ENCODE measurements around the gene EPHB6. TPM values are rescaled to one million over a fixed set of nuclear protein-coding genes. Genes with fewer than 3 reads are reported as not detected.

The EPHB6 gene
- polyA plus RNA-seq, 1 of the 3 experiments (the other 2 are of a cell fraction): 1.8 TPM

DNA sequence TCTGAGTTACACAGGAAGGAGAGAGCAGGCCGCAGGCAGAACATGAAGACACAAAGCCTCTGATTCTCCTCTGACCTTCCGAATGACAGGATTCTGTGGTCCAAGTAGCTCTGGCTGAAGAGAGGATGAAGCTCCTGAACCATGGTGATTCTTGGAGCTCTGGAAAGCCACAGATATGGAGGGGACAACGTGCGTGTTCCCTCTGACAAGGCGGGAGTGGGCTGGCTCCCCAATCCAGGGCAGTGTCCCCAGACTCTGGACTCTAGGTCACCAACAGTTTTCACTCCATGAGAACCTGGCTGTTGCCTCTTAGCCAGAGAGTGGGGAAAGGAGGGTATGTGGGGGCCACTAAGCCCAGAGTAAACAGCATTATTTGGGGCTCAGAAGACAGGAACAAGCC lies 38.1 kb downstream of the EPHB6 start:
- CTCF ChIA-PET: interaction anchor here (1.4 kb wide), 1 partner anchor 12 kb away, joined by 3 read pairs; no protein-coding TSS in a partner anchor

More for the DNA sequence above, 38.1 kb downstream of the EPHB6 start:
- Histone ChIP-seq H3K4me1 (ENCODE audit: control insufficient read depth in 1 of 2, insufficient read depth in 2 of 2, low read depth in 1 of 2, low read length in 1 of 2) (no peaks in the 10 kb centered on the region), H3K4me2 (no peak overlapping the region), H3K27ac (ENCODE audit: low read depth in 2 of 2, low read length in 1 of 2) (no peak overlapping the region), H3K9me2 (no peaks in the 10 kb centered on the region), H3K9ac (no peak overlapping the region), H3K4me3 (ENCODE audit: low read depth in 2 of 2, low read length in 1 of 2) (no peak overlapping the region), H3K79me2 (ENCODE audit: insufficient read depth) (no peaks in the 10 kb centered on the region), H3K36me3 (replicated peaks in 1 of 2; ENCODE audit: control insufficient read depth in 1 of 2, insufficient read depth in 2 of 2, low read length in 1 of 2) (no peaks in the 10 kb centered on the region), H2AFZ (ENCODE audit: low read depth) (no peak overlapping the region), H3K27me3 (ENCODE audit: insufficient read depth) (peaks cover 27% of the 10 kb centered on the region), H3K9me3 (no peaks in the 10 kb centered on the region), H3F3A (replicated peaks; ENCODE audit: insufficient read depth) (no peaks in the 10 kb centered on the region), H4K20me1 (ENCODE audit: insufficient read depth) (no peaks in the 10 kb centered on the region)
- TF ChIP-seq MEF2A (IDR thresholded peaks at IDR 0.05; ENCODE audit: borderline replicate concordance, low read depth) (no peak), EP300 (IDR thresholded peaks at IDR 0.05; ENCODE audit: borderline replicate concordance in 1 of 2, low read depth in 1 of 2, low read length in 1 of 2) (no peak), RCOR1 (IDR thresholded peaks at IDR 0.05; ENCODE audit: low read length) (no peak), TAF1 (IDR thresholded peaks at IDR 0.05; ENCODE audit: borderline replicate concordance, low read depth, low read length) (no peak), GABPA (IDR thresholded peaks at IDR 0.05; ENCODE audit: low read depth) (no peak), SIN3A (IDR thresholded peaks at IDR 0.05; ENCODE audit: borderline replicate concordance, low read depth, low read length) (no peak), NFIC (IDR thresholded peaks at IDR 0.05; ENCODE audit: borderline replicate concordance) (no peak), POLR2AphosphoS5 (IDR thresholded peaks at IDR 0.05; ENCODE audit: low read depth, low read length) (no peak), TCF12 (IDR thresholded peaks at IDR 0.05) (no peak), CHD2 (IDR thresholded peaks at IDR 0.05; ENCODE audit: low read length, partially characterized antibody) (no peak), RFX5 (IDR thresholded peaks at IDR 0.05; ENCODE audit: low read length) (no peak)
- TF ChIP-seq, protein P1, sequence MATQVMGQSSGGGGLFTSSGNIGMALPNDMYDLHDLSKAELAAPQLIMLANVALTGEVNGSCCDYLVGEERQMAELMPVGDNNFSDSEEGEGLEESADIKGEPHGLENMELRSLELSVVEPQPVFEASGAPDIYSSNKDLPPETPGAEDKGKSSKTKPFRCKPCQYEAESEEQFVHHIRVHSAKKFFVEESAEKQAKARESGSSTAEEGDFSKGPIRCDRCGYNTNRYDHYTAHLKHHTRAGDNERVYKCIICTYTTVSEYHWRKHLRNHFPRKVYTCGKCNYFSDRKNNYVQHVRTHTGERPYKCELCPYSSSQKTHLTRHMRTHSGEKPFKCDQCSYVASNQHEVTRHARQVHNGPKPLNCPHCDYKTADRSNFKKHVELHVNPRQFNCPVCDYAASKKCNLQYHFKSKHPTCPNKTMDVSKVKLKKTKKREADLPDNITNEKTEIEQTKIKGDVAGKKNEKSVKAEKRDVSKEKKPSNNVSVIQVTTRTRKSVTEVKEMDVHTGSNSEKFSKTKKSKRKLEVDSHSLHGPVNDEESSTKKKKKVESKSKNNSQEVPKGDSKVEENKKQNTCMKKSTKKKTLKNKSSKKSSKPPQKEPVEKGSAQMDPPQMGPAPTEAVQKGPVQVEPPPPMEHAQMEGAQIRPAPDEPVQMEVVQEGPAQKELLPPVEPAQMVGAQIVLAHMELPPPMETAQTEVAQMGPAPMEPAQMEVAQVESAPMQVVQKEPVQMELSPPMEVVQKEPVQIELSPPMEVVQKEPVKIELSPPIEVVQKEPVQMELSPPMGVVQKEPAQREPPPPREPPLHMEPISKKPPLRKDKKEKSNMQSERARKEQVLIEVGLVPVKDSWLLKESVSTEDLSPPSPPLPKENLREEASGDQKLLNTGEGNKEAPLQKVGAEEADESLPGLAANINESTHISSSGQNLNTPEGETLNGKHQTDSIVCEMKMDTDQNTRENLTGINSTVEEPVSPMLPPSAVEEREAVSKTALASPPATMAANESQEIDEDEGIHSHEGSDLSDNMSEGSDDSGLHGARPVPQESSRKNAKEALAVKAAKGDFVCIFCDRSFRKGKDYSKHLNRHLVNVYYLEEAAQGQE (IDR thresholded peaks at IDR 0.05; ENCODE audit: low read depth, low read length): no peak
- TF ChIP-seq, protein P2, sequence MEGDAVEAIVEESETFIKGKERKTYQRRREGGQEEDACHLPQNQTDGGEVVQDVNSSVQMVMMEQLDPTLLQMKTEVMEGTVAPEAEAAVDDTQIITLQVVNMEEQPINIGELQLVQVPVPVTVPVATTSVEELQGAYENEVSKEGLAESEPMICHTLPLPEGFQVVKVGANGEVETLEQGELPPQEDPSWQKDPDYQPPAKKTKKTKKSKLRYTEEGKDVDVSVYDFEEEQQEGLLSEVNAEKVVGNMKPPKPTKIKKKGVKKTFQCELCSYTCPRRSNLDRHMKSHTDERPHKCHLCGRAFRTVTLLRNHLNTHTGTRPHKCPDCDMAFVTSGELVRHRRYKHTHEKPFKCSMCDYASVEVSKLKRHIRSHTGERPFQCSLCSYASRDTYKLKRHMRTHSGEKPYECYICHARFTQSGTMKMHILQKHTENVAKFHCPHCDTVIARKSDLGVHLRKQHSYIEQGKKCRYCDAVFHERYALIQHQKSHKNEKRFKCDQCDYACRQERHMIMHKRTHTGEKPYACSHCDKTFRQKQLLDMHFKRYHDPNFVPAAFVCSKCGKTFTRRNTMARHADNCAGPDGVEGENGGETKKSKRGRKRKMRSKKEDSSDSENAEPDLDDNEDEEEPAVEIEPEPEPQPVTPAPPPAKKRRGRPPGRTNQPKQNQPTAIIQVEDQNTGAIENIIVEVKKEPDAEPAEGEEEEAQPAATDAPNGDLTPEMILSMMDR (IDR thresholded peaks at IDR 0.05): no peak
- TF ChIP-seq, protein P3, sequence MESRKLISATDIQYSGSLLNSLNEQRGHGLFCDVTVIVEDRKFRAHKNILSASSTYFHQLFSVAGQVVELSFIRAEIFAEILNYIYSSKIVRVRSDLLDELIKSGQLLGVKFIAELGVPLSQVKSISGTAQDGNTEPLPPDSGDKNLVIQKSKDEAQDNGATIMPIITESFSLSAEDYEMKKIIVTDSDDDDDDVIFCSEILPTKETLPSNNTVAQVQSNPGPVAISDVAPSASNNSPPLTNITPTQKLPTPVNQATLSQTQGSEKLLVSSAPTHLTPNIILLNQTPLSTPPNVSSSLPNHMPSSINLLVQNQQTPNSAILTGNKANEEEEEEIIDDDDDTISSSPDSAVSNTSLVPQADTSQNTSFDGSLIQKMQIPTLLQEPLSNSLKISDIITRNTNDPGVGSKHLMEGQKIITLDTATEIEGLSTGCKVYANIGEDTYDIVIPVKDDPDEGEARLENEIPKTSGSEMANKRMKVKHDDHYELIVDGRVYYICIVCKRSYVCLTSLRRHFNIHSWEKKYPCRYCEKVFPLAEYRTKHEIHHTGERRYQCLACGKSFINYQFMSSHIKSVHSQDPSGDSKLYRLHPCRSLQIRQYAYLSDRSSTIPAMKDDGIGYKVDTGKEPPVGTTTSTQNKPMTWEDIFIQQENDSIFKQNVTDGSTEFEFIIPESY (IDR thresholded peaks at IDR 0.05; ENCODE audit: borderline replicate concordance, low read depth): no peak
- 16% methylated on average over 5 of the region's 5 CpGs for WGBS (ENCODE audit: low lambda C conversion rate)
- no peak for DNase-seq
- POLR2A ChIA-PET: no interaction called here
